Endodermal cell (in vitro differentiated cells): ENCODE data around the gene DLG2. TPM values are rescaled to one million over a fixed set of nuclear protein-coding genes. Genes with fewer than 3 reads are reported as not detected.

Experiments used
- DNase-seq: peaks from one replicate; pipeline ENCODE4 v3.0.0-alpha.2; 2017
- H3K27ac ChIP-seq: 2 replicates; pipeline ENCODE4 v1.5.1; 2013; ENCODE audit warnings: mild to moderate bottlenecking, low read depth, low read length, moderate library complexity
- H3K27me3 ChIP-seq: 2 replicates; pipeline ENCODE4 v1.6.1; 2013; ENCODE audit warnings: mild to moderate bottlenecking, low read length, moderate library complexity; ENCODE audit not compliant: insufficient read depth, control insufficient read depth, poor library complexity, severe bottlenecking
- H3K36me3 ChIP-seq: 2 replicates; pipeline ENCODE4 v1.7.0; 2013; ENCODE audit warnings: mild to moderate bottlenecking, low read length, moderate library complexity; ENCODE audit not compliant: control insufficient read depth, insufficient read depth
- H3K4me1 ChIP-seq: one replicate; pipeline ENCODE4 v1.7.0; 2013; ENCODE audit warnings: low read length; ENCODE audit not compliant: control insufficient read depth, insufficient read depth
- H3K4me3 ChIP-seq: 2 replicates; pipeline ENCODE4 v1.5.1; 2013; ENCODE audit warnings: mild to moderate bottlenecking, low read length, moderate library complexity
- H3K9ac ChIP-seq: 2 replicates; pipeline ENCODE4 v1.6.1; 2013; ENCODE audit warnings: mild to moderate bottlenecking, low read length, moderate library complexity; ENCODE audit not compliant: poor library complexity, severe bottlenecking; ENCODE audit errors: extremely low read depth
- H3K9me3 ChIP-seq: 2 replicates; pipeline ENCODE4 v1.6.1; 2013; ENCODE audit warnings: mild to moderate bottlenecking, low read length, moderate library complexity; ENCODE audit not compliant: control insufficient read depth
- H3K27ac Mint-ChIP-seq: 2 replicates; pipeline ENCODE4 v1.8.0; 2020; ENCODE audit warnings: mixed read lengths
- H3K27me3 Mint-ChIP-seq: 2 replicates; pipeline ENCODE4 v1.8.0; 2021; ENCODE audit warnings: mild to moderate bottlenecking, mixed read lengths; ENCODE audit not compliant: insufficient read depth
- H3K36me3 Mint-ChIP-seq: 2 replicates; pipeline ENCODE4 v1.8.0; 2020; ENCODE audit warnings: low read depth, mixed read lengths
- H3K4me1 Mint-ChIP-seq: 2 replicates; pipeline ENCODE4 v1.8.0; 2020; ENCODE audit warnings: mixed read lengths
- H3K4me3 Mint-ChIP-seq: 2 replicates; pipeline ENCODE4 v1.8.0; 2020; ENCODE audit warnings: mild to moderate bottlenecking, moderate library complexity, mixed read lengths
- H3K9me3 Mint-ChIP-seq: 2 replicates; pipeline ENCODE4 v1.8.0; 2020; ENCODE audit warnings: mild to moderate bottlenecking, mixed read lengths
- WGBS, 2 experiments: methylation state at CpG; one replicate each; pipeline versions ENCODE4 v1.1.5 to v1.1.7; 2013; ENCODE audit warnings: missing lambda C conversion rate in 2 of 2, mixed read lengths in 1 of 2; ENCODE audit not compliant: insufficient coverage in 1 of 2, insufficient read length in 1 of 2; 5-methylcytosine and 5-hydroxymethylcytosine counted together
- total RNA-seq, 2 donors: library from RNA; stranded (reverse); fragmentation: NEBNext Ultra II Directional in 1 of 2; extraction: Animal tissue kit (Norgen Biotek cat#: 25700) in 1 of 2; gene quantifications; 2 replicates in 1 of 2; 3 replicates in 1 of 2; pipeline ENCODE4 v1.2.1, GENCODE V29; 2021
- TF ChIP-seq, protein P1 (sequence below): fragments of 200-600 bp; sonication (generic); conservative IDR thresholded peaks from 2 replicates; pipeline ENCODE4 v1.5.0; 2021; ENCODE audit warnings: antibody characterized with exemption, mild to moderate bottlenecking

The DLG2 gene
- total RNA-seq, 2 donors from 2014 or later = 9.6 to 10.6 TPM

DNA sequence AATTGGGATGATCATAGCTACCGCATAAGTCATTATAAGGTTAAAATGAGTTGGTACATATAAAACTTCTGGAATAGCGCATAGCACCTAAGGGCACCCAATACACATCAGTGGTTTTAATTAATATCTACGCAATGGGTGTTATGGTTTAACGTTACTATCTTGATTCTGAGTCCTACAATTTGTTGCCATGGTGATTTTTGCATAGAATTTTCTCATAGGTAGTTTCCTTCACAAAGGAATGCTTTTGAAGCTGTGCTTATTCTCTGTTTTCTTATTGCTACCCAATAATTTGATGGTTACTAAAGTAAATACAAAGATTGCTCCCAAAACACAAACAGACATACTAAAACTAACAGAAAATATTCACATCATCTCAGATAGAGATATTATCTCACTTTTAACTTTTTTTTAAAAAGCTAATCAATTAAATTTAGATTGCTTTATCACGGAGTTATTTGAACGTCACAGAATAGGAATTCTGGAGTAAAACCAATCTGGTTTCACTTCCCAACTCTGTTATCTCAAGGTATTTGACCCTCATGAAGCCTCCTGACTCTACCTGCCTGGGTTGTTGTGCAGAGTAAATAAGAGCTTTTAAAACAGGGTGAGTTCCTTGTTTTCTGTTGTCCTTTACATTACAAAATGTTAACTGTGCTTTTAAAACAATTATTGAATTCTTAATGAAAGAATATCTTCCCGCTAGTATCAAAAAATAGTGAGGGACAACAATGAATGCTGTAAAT, 1705.5 kb downstream of the DLG2 start:
- Histone ChIP-seq H3K27ac (no peak overlapping the region), H3K4me1 (no peaks in the 10 kb centered on the region), H3K27me3 (no peaks in the 10 kb centered on the region), H3K9me3 (no peaks in the 10 kb centered on the region), H3K4me3 (no peak overlapping the region), H3K9ac (no peak overlapping the region), H3K36me3 (no peaks in the 10 kb centered on the region)
- DNase-seq = no peak
- Mint-ChIP-seq H3K4me1 (peaks cover 6% of the 10 kb centered on the region), H3K9me3 (no peaks in the 10 kb centered on the region), H3K27me3 (no peaks in the 10 kb centered on the region), H3K36me3 (no peaks in the 10 kb centered on the region), H3K4me3 (no peak overlapping the region), H3K27ac (no peak overlapping the region)
- WGBS, 2 experiments = 94 to 95% methylated on average over 2 to 7 of the region's 7 CpGs
- TF ChIP-seq, protein P1, sequence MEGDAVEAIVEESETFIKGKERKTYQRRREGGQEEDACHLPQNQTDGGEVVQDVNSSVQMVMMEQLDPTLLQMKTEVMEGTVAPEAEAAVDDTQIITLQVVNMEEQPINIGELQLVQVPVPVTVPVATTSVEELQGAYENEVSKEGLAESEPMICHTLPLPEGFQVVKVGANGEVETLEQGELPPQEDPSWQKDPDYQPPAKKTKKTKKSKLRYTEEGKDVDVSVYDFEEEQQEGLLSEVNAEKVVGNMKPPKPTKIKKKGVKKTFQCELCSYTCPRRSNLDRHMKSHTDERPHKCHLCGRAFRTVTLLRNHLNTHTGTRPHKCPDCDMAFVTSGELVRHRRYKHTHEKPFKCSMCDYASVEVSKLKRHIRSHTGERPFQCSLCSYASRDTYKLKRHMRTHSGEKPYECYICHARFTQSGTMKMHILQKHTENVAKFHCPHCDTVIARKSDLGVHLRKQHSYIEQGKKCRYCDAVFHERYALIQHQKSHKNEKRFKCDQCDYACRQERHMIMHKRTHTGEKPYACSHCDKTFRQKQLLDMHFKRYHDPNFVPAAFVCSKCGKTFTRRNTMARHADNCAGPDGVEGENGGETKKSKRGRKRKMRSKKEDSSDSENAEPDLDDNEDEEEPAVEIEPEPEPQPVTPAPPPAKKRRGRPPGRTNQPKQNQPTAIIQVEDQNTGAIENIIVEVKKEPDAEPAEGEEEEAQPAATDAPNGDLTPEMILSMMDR = no peak

DNA sequence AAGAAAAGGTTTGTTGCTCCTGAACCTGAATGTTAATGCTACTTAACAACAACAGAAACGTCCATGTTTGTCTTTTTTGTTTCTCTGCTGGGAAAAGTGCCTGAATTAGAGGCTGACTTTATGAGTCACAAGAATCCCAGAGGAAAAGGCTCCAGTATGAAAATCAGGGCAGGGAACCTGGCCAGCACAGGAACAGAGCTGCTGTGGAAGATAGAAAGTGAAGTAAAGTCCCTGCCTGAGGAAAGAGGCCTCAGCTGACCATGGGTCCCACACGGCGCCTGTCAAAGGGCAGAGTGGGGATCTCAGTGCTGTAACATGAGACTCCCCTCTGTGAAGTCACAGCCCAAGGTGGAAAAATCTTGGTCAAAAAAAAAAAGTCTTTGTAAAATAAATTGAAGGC, 1708.7 kb downstream of the DLG2 start:
- no peak overlapping the region for H3K27ac Mint-ChIP-seq
- H3K27me3 Mint-ChIP-seq = no peaks in the 10 kb centered on the region
- H3K27me3 ChIP-seq = no peaks in the 10 kb centered on the region
- H3K27ac ChIP-seq = no peak overlapping the region
- no peaks in the 10 kb centered on the region for H3K9me3 ChIP-seq
- H3K4me1 Mint-ChIP-seq = peaks cover 6% of the 10 kb centered on the region
- no peaks in the 10 kb centered on the region for H3K9me3 Mint-ChIP-seq
- no peak overlapping the region for H3K9ac ChIP-seq
- H3K4me1 ChIP-seq = no peaks in the 10 kb centered on the region
- 53 to 61% methylated on average over 3 of the region's 3 CpGs for WGBS, 2 experiments
- DNase-seq = no peak
- no peak overlapping the region for H3K4me3 ChIP-seq
- no peak overlapping the region for H3K4me3 Mint-ChIP-seq
- no peaks in the 10 kb centered on the region for H3K36me3 ChIP-seq
- H3K36me3 Mint-ChIP-seq = no peaks in the 10 kb centered on the region
- TF ChIP-seq, protein P1 = no peak

DNA sequence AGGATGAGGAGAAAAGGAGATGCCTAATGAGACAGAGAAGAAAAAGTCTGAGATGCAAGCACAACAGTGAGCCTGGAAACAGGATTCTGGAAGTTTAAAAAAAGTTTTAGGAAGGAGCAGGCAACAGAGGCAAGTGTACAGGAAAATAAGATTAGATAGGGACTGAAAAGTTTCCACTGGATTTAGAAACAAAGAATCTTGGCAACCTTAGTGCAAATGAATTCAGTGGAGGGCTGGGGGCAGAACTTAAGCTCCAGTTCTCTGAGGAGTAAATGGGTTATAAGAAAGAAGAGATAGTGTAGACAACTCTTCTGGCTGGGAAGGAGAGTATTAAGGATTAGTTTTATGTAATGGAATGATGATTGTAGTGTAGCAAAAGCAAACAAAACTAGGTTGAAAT, 1712.1 kb downstream of the DLG2 start:
- Histone ChIP-seq H3K36me3 (no peaks in the 10 kb centered on the region), H3K4me3 (no peak overlapping the region), H3K27me3 (no peaks in the 10 kb centered on the region), H3K4me1 (no peaks in the 10 kb centered on the region), H3K9me3 (no peaks in the 10 kb centered on the region), H3K27ac (no peak overlapping the region), H3K9ac (no peak overlapping the region)
- Mint-ChIP-seq H3K36me3 (no peaks in the 10 kb centered on the region), H3K9me3 (no peaks in the 10 kb centered on the region), H3K27me3 (no peaks in the 10 kb centered on the region), H3K4me1 (no peaks in the 10 kb centered on the region), H3K4me3 (no peak overlapping the region), H3K27ac (no peak overlapping the region)
- TF ChIP-seq, protein P1 = no peak
- no peak for DNase-seq
